HG03139 (cell line): ENCODE data around the gene POM121L2.

ENCODE experiments used
- ATAC-seq: cut with Tn5 transposase; IDR thresholded peaks from one replicate; pipeline ENCODE4 v1.9.1; 2021; ENCODE audit not compliant: unreplicated experiment

POM121L2 gene

DNA sequence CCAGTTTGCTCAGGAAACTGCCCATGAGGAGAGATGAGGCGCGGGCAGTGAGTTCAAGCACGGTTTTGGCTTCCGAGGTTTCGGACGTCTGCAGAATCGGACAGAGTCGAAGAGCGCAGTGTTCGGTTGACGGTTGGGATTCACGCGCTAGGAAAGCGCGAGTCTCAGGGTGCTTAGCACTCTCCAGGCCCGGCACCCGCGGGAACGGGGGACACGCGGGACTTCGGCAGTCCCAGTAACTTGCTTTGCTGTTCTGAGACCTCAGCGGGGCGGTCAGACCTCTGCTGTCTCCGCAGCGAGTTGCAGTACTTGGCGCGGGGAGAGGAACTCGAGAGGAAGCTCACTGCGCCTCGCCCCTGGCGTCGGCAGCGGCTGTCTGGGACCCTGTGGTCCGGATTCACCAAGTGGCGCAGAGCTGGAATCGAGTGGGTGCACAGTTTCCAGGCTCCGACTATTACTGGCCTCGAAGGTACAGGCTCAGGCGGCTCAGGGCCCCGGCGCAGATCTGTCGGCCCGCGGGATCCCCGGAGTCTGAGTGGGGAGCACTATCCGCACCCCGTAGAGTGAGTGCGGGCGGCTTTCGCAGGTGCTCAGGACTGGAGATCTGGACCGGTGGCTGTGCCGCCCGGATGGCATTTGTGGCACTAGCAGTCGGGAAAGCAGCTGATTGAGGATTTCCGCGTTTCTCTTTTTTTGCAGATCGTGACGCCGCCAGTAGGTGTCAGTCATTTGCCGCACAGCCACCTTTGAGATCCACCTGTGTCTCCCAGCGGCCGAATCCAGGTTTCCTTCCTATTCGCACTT is at the start of gene POM121L2:
Gene POM121L2, minus strand, starts transcription at position 128 of the 804 bp plus-strand sequence. Its CDS starts 103 bp downstream, at position 25.
- no peak for ATAC-seq

DNA sequence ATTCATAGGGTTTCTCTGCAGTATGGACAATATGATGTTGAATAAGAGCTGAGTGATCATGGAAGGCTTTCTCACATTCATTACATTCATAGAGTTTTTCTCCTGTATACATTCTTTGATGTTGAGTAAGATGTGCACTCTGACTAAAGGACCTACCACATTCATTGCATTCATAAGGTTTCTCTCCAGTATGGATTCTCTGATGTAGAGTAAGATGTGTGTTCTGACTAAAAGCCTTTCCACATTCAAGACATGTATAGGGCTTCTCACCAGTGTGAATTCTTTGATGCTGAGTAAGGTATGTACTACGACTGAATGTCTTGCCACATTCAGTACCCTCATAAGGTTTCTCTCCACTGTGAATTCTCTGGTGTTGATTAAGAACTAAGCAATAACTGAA is 47.2 kb upstream of the POM121L2 start:
- ATAC-seq = no peak

DNA sequence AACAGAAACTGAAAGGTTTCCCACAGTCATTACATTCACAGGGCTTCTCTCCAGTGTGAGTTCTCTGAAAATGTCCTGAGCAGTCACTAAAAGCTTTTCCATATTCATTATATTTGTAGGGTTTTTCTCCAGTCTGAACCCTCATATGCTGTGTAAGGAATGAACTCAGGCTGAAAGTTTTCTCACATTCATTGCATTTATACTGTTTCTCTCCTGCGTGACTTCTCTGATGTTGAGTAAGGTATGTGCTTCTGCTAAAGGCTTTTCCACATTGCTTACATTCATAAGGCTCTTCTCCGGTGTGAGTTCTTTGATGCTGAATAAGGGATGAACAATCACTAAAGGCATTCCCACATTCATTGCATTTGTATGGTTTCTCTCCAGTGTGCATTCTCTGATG is 46.7 kb upstream of the POM121L2 start:
- ATAC-seq = no peak

DNA sequence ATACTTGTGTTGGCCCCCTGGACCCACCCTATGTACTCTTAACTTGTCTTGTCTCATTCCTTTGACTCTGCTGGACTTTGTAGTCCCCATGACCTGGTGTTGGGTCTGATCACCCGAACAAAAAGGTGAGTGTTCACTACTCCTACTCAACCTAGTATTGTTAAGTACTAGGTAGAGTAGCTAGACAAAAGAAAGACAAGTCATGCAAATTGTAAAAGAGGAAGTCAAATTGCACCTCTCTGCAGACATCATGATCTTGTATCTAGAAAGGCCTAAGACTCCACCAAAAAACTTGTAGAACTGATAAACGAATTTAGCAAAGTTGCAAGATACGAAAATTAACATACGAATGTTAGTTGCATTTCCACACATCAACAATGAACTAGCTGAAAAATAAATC is 40.8 kb upstream of the POM121L2 start:
- ATAC-seq = no peak

DNA sequence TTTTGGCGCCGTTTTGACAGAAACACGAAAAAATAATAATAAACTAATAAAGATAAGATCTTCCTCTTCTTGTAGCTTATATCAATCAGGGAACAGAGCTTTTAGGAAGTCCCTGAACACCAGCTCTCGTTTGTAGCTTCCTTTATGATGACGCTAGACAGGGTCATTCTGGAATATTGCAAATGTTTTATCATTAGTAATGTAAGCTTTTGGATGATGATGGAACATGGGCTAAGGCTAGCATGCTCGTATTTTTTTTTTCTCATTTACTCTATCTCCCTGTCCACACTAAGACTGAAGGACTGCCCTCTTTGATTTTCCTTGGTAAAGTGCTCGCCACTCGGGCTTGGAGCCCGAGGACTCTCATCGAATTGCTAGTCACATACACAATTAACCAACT is 22.1 kb upstream of the POM121L2 start:
- ATAC-seq = no peak

DNA sequence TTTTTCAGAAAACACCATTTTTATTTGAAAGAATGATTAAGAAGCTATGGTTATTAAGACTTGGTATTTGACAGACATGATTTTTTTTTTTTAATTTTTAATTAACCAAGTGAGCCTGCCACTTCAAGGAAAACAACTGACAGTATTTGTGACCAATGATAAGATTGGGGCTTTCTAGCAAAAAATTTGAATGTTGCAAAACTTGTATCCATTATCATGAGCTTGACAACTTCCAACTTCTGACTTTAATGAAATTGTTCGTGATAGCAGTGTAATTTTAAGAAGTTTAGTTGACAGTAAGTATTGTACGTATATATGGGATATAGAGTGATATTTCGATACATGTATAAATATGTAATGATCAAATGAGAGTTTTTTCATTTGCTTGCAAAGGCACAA is 21.6 kb upstream of the POM121L2 start:
- no peak for ATAC-seq

DNA sequence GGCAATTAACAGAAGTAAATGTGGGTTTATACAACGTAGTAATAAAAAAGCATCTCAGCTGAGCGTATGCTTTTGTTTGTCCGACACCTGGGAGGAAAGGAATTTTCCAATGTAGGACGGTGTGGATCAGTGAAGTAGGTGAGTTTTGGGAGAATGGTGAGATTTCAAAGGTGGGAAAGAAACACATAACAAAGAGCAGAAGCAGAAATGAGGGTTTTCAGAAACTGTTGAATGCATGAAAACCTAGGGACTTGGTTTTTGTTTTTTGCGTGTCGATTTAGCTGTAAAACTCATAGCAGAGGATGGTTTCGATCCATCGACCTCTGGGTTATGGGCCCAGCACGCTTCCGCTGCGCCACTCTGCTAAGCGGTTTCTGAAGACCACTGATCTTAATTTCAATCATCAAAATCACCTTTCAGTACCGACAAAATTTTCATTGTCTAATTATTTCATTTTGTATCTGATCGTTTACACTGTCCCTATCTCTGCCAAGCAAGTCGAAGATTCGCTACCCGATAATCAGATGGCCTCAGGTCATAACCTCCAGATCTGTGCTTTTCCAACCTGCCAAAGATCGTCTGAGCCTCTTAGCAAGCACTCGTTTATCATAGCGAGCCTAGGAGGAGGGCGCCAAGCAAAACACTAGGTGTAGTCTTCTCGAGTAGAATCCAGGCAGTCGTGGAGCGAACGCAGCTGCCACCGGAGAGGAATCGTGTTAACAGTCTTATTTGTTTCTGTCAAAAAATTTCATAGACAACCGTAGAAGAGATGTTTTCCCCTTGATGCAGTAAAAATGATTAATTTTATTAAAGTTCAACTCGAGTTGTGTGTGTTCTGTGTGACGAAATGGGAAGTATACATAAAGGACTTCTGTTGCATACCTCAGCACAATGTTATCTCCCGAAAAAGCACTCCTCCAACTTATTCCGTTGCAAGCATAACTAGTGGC is 20.9 kb upstream of the POM121L2 start:
- ATAC-seq = no peak

DNA sequence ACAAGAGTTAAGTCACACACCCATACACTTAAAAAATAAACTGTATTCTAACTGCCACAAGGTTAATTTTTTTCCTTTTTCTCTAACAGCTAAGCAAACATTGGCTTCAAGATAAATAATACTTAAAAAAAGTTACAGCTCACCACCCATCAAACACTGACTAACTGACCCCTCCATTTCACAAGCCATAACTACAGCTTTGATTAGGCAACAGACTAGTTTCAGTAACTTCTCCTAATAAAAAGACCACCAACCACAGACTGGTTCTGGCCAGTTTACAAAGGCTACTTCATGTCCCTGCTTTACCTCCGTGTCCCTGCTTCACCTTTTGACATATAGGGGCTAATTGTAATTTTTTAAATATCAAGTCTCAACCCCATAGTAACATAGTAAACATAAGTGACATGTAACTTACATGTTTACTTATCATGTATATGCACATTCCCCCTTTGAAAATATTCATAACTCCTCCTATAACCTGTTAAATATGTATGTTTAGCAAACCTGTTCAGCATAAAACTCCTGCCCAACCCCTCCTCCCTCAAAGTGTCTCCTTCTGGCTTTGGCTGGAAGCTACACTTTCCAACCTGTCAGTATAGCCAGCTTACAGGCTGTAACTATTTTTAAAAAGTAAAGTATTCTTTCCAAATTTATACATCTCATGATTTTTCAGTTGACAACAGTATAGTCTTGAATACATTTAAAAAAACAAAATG is 15.1 kb upstream of the POM121L2 start:
- no peak for ATAC-seq

DNA sequence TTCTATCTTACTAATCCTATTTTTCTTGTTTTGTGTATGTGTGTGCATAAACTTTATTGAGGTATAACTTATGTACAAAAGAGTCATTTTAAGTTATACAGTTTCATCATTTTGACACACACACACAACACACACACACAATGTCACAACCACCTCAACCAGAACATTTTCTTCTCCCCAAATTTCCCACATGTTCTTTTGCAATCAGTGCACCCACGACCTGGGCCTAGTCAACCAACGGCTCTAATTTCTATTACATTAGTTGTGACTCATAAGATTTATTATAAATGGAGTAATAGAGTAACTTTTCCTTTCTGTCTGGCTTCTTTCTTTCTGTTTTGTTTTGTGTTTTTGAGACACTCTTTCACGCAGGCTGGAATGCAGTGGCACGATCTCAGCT is 9.8 kb upstream of the POM121L2 start:
- ATAC-seq = no peak

DNA sequence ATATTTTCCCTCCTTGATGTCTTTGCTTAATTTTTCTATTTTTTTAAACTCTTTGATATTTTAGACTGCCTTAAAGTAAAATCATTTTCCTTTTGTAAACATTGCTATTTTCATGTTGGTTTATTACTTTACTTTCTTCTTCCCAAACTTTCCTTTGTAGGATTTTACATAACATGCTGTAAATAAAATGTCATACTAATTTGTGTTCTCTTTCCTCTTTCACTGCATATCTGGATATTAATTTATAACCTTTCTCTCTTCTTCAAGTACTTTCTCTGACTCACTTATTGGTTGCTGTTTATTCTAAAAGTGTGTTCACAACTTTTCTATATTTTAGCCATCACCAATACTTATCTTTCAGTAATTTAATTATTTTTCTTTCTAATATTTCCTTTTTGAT is 9.3 kb upstream of the POM121L2 start:
- no peak for ATAC-seq

DNA sequence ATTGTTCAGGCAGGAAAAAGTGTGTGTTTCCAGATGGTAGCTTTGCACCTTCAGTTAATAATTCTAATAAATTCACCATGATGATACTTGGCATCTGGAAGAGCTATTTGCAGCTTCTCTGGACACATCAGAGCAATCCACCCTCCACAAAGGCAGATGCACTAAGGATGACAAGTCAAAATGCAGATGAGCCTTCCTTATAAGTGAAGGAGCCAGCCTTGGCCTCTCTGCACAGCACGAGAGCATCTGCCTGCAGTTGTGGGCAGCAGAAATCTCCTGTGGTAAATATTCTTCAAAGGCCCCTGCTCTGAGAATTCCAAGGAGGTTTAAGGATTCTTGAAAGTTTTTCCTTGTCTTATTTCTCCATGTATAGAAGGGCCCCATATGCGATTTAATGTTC is 6.9 kb upstream of the POM121L2 start:
- no peak for ATAC-seq

DNA sequence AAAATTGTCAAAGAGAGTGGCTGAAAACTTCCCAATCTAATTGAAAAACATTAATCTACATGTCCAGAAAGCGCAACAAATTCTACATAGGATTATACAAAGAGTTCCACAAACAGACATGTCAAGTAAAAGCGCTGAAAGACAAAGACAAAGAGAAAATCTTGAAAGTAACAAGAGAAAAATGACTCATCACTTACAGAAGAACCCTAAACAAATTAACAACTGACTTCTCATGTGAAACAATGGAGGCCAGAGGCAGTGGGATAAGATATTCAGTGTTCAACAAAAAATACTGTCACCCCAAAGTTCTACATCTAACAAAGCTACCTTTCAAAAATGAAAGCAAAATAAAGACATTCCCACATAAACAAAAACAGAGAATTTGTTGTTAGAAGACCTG is 2.0 kb upstream of the POM121L2 start:
- ATAC-seq = no peak

DNA sequence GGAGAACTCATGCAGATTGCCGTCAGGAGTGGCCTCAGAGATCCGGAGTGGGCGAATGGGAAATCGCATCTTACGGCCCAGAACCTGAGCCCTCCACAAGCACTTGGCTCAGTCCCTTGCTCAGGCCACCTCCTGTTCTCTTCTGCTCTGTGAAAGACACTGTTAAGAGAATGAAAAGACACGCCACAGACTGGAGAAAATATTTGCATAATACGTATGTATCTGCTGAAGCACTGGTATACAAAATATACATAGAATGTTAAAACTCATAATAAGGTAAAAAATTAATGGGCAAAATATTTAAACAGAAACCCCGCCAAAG is 838 bp upstream of the POM121L2 start:
- no peak for ATAC-seq

DNA sequence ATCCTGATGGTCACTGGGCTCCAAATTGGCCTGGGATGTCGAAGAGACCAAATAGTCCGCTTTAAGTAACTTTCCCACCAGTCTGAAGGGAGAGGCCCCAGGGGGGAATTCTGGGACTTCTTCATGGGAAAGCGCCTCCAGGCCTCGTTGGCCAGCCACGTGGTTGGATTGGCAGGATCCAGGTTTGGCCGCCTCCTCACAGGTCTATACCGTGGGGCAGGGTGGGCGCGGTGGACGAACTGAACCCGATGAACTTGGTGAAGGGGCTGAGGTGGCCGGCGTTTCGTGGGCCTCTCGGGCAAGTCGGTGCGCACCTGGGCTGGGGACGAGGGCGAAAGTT is 297 bp downstream of the POM121L2 start:
- no peak for ATAC-seq

DNA sequence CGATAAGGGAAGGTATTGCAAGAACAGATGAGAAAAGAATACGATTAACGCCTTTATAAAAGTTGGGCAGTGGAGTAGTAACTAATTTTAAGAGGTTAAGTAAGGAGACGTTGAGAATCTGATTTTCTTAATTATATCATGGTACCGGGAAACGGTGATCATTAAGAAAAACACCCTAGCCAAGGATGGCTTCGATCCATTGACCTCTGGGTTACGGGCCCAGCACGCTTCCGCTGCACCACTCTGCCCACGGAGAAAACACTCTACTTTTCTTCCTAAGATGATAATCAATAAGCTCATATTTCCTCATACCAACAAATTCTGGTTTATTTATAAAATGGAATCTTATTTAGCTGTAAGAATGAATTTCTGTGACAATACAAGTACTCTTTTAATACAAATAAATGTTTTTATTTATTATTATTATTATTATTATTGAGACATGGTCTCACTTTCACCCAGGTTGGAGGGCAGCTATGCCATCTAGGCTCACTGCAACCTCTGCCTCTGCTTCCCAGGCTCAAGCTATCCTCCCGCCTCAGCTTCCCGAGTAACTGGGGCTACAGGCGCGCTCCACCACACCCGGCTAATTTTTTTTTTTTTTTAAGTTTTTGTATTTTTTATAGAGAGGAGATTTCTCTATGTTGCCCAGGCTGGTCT is 8.3 kb downstream of the POM121L2 start:
- no peak for ATAC-seq

DNA sequence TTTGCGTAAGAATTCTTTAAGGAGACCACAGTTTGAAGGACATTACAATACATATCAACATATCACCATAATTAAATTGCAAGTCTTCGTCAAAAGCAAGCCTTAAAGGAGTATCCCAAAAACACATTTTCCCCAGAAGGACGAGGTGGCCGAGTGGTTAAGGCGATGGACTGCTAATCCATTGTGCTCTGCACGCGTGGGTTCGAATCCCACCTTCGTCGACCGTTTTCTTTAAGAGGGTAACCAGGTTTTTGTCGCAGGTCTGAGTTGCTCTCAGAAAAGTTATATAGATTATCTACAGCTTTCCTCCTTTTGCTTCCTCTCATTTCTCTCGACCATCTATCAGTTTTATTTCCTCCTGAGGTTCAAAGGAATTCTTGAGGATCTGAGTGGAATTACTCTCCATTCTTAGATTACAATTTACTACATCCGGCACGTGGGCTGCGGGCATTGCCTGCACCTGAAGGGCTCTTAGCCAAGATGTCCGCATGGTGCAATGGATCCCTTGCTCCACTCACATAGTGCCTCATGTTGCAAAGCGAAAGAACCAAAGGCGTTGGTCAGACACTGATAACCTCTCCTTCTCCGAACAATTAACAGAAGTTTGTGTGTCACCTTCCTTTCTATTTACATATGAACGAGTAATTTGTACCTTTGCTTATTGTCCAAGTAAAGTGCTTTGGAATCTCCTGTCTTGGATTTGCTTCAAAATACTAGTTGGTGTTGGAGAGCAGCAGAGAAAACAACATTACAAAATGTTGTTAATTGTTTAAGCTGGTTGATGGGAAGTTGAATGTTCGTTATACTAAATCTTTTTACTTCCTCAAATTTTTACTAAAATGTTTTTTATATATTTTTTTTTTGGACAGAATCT is 14.0 kb downstream of the POM121L2 start:
- no peak for ATAC-seq

DNA sequence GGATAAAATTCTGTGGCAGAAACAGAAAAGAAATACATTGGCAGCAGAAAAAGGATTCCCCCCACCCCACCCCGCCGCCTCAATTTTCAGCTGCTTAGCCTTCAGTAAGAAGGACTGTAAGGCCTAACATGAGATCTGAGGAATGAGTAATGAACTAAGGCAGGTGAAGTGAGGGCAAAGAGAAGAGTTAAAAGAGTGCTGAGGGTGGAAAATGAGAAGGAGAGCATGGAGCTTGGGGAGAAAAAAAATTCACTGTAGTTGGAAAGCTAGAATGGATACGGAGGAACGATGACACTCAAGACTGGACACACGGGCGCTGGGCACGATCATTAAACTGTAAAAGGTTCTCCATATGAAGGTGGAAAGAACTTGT is 14.6 kb downstream of the POM121L2 start:
- no peak for ATAC-seq

DNA sequence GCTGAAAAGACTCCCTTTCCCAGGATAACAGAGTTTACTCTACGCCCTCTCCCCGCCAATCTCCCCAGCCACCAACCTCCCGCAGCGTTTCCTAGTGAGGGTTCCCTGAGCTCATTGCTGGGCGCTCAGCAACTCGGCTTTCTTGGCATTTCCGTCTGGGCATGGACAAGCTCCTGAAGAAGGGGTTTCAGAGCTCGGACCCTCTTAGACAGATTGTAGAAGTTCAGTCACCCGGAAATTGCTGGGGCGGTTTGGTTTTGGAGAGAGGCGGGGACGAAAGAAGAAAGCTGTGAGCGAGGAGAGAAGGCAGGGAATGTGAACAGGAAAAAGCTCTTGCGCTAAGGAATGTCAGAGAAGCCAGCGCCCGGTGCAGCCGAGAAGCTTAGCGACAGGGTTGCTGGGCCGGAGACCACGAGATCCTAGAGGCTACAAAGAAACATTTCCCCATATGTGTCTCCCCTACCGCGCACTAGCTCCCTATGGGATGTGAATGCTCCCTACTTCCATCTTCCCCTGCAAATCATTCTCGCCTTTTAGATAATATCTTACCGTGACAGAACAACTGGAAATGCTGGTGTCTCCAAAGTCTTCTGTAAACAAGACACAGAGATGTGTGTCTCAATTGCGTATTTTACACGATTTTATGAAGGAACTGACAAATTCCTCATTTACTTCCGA is 15.8 kb downstream of the POM121L2 start:
- ATAC-seq = no peak

DNA sequence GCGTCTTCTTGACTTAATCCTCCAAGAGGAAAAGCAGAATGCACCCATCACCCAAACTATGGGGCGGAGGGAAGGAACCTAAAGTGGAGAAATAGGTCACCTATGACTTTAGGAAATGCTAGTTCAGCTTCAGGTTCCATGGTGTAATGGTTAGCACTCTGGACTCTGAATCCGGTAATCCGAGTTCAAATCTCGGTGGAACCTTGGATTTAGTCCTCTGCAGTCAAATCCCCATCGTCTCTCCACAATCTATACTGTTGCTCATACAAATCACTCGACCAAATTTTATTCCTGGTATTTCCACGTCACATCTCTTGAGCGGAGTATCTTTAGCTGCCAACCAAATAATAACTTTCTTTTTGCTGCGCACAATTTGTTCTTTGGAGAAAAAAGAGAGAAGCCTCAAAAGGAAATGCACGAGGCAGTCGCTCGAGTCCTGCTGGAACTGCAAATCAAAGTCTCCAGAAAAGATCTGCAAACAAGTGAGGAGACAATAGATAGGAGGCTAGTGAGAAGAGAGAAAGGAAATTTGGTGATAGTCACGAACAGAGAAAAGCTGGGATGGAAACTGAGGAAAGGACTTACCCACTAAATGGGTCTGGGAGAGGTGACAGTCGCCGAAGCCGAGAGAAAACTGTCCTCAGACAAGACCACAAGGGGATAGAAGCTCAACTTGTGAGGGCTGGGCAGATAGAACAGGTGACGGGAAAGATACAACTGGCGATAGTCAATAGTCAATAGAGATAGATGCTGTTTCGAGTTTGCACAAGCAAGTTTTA is 16.6 kb downstream of the POM121L2 start:
- no peak for ATAC-seq
